Upper lobe of right lung (tissue), 1 donor: ENCODE measurements around the gene MON1B. TPM values are rescaled to one million over a fixed set of nuclear protein-coding genes. Genes with fewer than 3 reads are reported as not detected.

Experiments
- ATAC-seq: fragments of 200-7000 bp; cut with Tn5 transposase; one replicate; pipeline ENCODE4 v1.9.1; 2020; ENCODE audit warnings: mild to moderate bottlenecking, moderate library complexity
- DNase-seq: peaks from one replicate; pipeline ENCODE4 v3.0.0-alpha.2; 2020
- H3K27ac ChIP-seq: fragments of 200-600 bp; one replicate; pipeline ENCODE4 v1.8.0; 2022
- H3K27me3 ChIP-seq: fragments of 200-600 bp; one replicate; pipeline ENCODE4 v1.8.0; 2022; ENCODE audit warnings: mild to moderate bottlenecking
- H3K36me3 ChIP-seq: fragments of 200-600 bp; one replicate; pipeline ENCODE4 v1.8.0; 2022
- H3K4me1 ChIP-seq: fragments of 200-600 bp; one replicate; pipeline ENCODE4 v1.8.0; 2022
- H3K4me3 ChIP-seq: fragments of 200-600 bp; one replicate; pipeline ENCODE4 v1.8.0; 2022; ENCODE audit warnings: mild to moderate bottlenecking
- H3K9me3 ChIP-seq: fragments of 200-600 bp; one replicate; pipeline ENCODE4 v1.8.0; 2022
- intact Hi-C: fragments of 100-400 bp; cut with DNase I; formaldehyde crosslinking; loops from one replicate; pipeline ENCODE4 v1.11.0; 2022
- long read RNA-seq: library from polyadenylated mRNA; unstranded; transcript quantifications from one replicate; pipeline ENCODE4 v2.0.0, GENCODE V29; 2021
- total RNA-seq: library from RNA; stranded (reverse); fragmentation: NEBNext Ultra II Directional; extraction: Animal tissue kit (Norgen Biotek cat#: 25700); gene quantifications from one replicate; pipeline ENCODE4 v1.2.1, GENCODE V29; 2021
- TF ChIP-seq, protein P1 (sequence below): fragments of 200-600 bp; IDR thresholded peaks from one replicate; pipeline ENCODE4 v1.8.0; 2022; ENCODE audit warnings: antibody characterized with exemption
- donor health status: DM: no; HTN: yes; CAD: no; lungs with severe emphysema.

MON1B gene
- total RNA-seq = 54.2 TPM
- long read RNA-seq, full-length matches to known transcripts = 70 of 111 reads
- long read RNA-seq, partial matches to known transcripts = 29 of 111 reads
- long read RNA-seq, other reads (novel, unspliced or antisense) = 12 of 111 reads

DNA sequence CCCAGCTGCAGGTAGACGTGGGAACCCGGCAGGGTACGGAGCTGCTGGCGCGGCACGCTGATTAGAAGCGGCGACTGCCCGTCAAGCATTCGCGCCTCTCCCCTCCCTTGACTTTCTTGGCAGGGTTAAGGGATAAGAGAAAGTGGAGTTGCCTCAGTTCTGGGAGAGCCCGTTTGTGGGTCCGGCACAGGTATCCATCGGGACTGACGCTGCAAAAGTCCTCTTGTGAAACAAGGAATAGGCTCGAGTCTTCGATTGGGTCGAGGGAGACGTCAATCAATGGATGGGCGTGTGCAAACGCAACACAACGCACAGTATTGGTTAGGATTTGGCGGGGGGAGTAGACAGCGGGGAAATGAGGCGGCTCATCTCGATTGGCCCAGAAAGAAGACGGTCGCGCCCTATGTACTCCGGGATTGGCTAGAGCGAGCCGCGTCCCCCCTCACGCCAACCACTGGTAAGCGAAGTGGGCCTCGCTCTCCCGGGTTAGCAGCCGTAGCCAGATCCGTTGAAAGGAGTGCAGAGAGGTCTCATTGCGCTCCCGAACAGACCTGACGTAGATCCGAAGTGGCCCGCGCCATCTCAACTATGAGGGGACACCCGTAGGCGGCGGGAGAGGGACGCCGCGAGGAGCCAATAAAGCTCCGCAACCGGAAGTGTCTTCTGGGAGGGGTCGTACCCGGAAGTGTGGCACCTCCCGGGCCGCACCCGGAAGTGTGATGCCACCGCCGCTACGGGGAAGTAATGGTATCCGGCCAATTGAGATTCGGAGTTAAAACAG is at the start of gene MON1B:
Gene MON1B (plus strand): TSS at position 713 of the 781 bp plus-strand sequence. CDS start 296 bp downstream, outside the sequence.
- peaks cover 12% of the 10 kb centered on the region for H3K4me1 ChIP-seq
- TF ChIP-seq, protein P1, sequence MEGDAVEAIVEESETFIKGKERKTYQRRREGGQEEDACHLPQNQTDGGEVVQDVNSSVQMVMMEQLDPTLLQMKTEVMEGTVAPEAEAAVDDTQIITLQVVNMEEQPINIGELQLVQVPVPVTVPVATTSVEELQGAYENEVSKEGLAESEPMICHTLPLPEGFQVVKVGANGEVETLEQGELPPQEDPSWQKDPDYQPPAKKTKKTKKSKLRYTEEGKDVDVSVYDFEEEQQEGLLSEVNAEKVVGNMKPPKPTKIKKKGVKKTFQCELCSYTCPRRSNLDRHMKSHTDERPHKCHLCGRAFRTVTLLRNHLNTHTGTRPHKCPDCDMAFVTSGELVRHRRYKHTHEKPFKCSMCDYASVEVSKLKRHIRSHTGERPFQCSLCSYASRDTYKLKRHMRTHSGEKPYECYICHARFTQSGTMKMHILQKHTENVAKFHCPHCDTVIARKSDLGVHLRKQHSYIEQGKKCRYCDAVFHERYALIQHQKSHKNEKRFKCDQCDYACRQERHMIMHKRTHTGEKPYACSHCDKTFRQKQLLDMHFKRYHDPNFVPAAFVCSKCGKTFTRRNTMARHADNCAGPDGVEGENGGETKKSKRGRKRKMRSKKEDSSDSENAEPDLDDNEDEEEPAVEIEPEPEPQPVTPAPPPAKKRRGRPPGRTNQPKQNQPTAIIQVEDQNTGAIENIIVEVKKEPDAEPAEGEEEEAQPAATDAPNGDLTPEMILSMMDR = peak; percentile 9
- no peaks in the 10 kb centered on the region for H3K9me3 ChIP-seq
- intact Hi-C loops = no loop called here
- peak within 1 kb of the TSS; percentile 99 for H3K27ac ChIP-seq
- peak within 1 kb of the TSS; percentile 86 for H3K4me3 ChIP-seq
- ATAC-seq = peak; percentile 98
- H3K36me3 ChIP-seq = peaks cover 22% of the 10 kb centered on the region
- peak; percentile 98 for DNase-seq
- H3K27me3 ChIP-seq = no peaks in the 10 kb centered on the region

DNA sequence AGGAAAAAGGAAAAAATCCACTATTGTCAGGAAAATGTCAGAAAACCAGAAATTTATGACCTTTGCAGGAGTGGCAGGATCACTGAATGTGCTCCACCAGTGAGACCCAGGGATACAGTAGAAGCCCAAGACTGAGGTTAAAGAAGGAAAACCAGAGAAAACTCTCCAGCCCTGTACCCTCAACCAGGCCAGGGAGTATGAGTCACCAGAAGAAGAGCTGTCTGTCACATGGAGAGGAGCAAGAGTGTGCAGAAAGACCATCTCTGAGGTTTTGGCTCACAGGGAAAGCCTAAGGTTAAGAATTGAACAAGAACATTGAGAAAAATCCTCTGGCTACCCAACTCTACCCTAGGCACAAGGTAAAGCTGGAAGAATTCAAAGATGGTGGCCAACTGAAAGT is 47.6 kb upstream of the MON1B start:
- no peak for ATAC-seq
- no peaks in the 10 kb centered on the region for H3K36me3 ChIP-seq
- no peaks in the 10 kb centered on the region for H3K4me1 ChIP-seq
- H3K27me3 ChIP-seq = no peaks in the 10 kb centered on the region
- no peak overlapping the region for H3K27ac ChIP-seq
- intact Hi-C loops = no loop called here
- no peaks in the 10 kb centered on the region for H3K9me3 ChIP-seq
- no peak overlapping the region for H3K4me3 ChIP-seq
- no peak for DNase-seq
- TF ChIP-seq, protein P1 = no peak

DNA sequence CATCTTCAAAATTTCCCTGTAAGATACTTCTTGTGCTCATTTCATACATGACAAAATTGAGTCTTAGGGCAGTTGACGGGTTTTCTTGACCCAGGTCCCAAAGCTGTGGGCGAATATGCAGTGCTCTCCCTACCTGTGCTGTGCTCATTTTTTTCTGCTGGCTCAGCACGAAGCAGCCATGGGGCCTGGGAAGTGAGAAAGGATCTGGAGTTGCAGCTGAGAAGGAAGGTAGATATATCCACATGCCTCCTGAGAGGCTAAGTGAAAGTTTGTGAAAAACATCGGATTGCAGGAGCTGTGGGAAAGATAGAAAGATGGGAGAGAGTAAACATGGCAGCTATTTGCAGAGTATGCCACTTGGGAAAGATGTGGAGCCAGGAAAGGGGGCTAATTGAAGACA is 42.9 kb upstream of the MON1B start:
- Histone ChIP-seq H3K4me1 (no peaks in the 10 kb centered on the region), H3K36me3 (no peaks in the 10 kb centered on the region), H3K27me3 (no peaks in the 10 kb centered on the region), H3K9me3 (no peaks in the 10 kb centered on the region), H3K27ac (no peak overlapping the region), H3K4me3 (no peak overlapping the region)
- intact Hi-C loops = no loop called here
- DNase-seq = no peak
- TF ChIP-seq, protein P1 = no peak
- no peak for ATAC-seq

DNA sequence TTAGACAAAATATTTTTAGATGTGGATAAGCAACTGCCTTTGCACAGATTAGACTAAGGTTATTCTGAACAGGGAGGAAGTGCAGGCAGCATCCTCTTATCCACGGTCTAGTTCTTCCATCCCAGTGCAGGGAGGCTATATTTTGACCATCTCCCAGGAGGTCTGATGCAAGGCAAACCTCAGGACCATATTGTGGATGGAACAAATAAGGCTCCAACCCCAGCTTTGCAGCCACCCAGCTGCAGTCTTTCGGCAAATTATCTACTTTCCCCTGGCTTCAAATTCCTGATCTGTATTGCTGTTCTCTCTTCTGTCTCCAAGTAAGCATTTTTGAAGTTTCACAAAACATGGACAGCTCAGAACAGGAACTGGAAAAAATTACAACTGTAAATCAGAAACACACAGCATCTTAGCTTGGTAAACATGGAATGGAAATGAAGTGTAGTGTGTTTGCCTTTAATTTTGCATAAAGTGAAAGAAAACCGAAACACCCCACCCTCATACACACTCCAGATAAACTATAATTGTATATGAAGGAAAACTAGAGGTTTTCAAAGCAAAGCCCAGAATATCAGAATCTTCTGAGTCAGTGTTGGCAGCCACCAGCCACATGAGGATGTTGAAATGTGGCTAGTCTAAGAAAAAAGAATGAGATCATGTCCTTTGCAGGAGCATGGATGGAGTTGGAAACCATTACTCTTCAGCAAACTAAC is 33.5 kb upstream of the MON1B start:
- no peaks in the 10 kb centered on the region for H3K9me3 ChIP-seq
- DNase-seq (no peak), ATAC-seq (no peak)
- H3K4me3 ChIP-seq = no peak overlapping the region
- no peak overlapping the region for H3K27ac ChIP-seq
- no peaks in the 10 kb centered on the region for H3K27me3 ChIP-seq
- intact Hi-C loops = no loop called here
- H3K4me1 ChIP-seq = no peaks in the 10 kb centered on the region
- H3K36me3 ChIP-seq = no peaks in the 10 kb centered on the region
- TF ChIP-seq, protein P1 = no peak

DNA sequence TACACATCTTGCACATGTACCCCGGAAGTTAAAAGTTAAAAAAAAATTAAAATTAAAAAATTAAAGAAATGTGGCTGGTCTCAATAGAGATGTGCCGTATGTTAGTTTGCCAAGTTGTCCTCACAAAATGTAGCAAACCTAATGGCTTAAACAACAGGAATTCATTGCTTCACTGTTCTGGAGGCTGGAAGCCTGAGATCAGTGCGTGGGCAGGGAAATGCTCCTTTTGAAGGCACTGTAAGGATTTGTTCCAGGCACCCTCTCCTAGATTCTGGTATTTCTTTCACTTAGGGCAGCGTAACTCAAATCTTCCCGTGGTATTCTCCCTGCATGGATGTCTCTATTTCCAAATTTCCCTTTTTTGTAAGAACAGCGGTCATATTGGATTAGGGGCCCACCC is 32.7 kb upstream of the MON1B start:
- no peak for ATAC-seq

More for the DNA sequence above, 32.7 kb upstream of the MON1B start:
- no peaks in the 10 kb centered on the region for H3K36me3 ChIP-seq
- no peak for DNase-seq
- no peaks in the 10 kb centered on the region for H3K27me3 ChIP-seq
- H3K4me3 ChIP-seq = no peak overlapping the region
- TF ChIP-seq, protein P1 = no peak
- no peak overlapping the region for H3K27ac ChIP-seq
- intact Hi-C loops = no loop called here
- no peaks in the 10 kb centered on the region for H3K9me3 ChIP-seq
- H3K4me1 ChIP-seq = no peaks in the 10 kb centered on the region
